Type B pancreatic cell (in vitro differentiated cells): Measurements from ENCODE around the gene C6orf62. TPM values are rescaled to one million over a fixed set of nuclear protein-coding genes. Genes with fewer than 3 reads are reported as not detected.
"Not testable (repeated sequence)": the region's sequence is repeated elsewhere in the genome, so short reads cannot be mapped to it uniquely, and the experiment has no call there.

Source experiments
- DNase-seq: peaks from one replicate; pipeline ENCODE4 v3.0.0; 2021; ENCODE audit warnings: mixed read lengths; ENCODE audit not compliant: unreplicated experiment; ENCODE audit errors: extremely low spot score
- H3K27ac Mint-ChIP-seq: 2 replicates; pipeline ENCODE4 v1.8.0; 2021; ENCODE audit warnings: mild to moderate bottlenecking, mixed read lengths
- H3K27me3 Mint-ChIP-seq: 2 replicates; pipeline ENCODE4 v1.8.0; 2021; ENCODE audit warnings: mixed read lengths
- H3K36me3 Mint-ChIP-seq: 2 replicates; pipeline ENCODE4 v1.8.0; 2021; ENCODE audit warnings: mixed read lengths
- H3K4me1 Mint-ChIP-seq: one replicate; pipeline ENCODE4 v1.8.0; 2021; ENCODE audit warnings: mixed read lengths; ENCODE audit not compliant: unreplicated experiment
- H3K4me3 Mint-ChIP-seq: 2 replicates; pipeline ENCODE4 v1.8.0; 2021; ENCODE audit warnings: mild to moderate bottlenecking, mixed read lengths
- H3K9me3 Mint-ChIP-seq: 2 replicates; pipeline ENCODE4 v1.8.0; 2021; ENCODE audit warnings: mixed read lengths
- total RNA-seq: library from RNA; stranded (reverse); gene quantifications from 2 replicates; pipeline ENCODE4 v1.2.1, GENCODE V29; 2021; ENCODE audit warnings: low replicate concordance
- TF ChIP-seq, protein P1 (sequence below): fragments of 200-600 bp; sonication (generic); conservative IDR thresholded peaks from 2 replicates; pipeline ENCODE4 v1.5.0; 2021; ENCODE audit warnings: antibody characterized with exemption, mild to moderate bottlenecking

Gene C6orf62
- total RNA-seq, 1 donor from 2014 or later: 77.5 TPM

DNA sequence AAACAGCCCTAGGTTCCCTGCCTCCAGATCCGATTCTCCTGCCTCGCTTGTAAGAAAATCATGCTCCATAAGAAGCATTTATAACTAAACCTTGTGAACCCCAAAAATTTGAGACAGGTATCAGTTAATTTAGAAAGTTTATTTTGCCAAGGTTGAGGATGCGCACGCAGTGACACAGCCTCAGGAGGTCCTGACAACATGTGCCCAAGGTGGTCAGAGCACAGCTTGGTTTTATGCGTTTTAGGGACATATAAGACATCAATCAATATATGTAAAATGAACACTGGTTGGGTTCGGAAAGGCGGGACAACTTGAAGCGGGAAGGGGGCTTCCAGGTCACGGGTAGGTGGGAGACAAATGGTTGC is 50.0 kb downstream of the C6orf62 start:
- no peak for DNase-seq
- H3K4me3 Mint-ChIP-seq: peak overlapping the region; percentile 32
- H3K4me1 Mint-ChIP-seq: peaks cover 17% of the 10 kb centered on the region
- peaks cover 15% of the 10 kb centered on the region for H3K9me3 Mint-ChIP-seq
- TF ChIP-seq, protein P1, sequence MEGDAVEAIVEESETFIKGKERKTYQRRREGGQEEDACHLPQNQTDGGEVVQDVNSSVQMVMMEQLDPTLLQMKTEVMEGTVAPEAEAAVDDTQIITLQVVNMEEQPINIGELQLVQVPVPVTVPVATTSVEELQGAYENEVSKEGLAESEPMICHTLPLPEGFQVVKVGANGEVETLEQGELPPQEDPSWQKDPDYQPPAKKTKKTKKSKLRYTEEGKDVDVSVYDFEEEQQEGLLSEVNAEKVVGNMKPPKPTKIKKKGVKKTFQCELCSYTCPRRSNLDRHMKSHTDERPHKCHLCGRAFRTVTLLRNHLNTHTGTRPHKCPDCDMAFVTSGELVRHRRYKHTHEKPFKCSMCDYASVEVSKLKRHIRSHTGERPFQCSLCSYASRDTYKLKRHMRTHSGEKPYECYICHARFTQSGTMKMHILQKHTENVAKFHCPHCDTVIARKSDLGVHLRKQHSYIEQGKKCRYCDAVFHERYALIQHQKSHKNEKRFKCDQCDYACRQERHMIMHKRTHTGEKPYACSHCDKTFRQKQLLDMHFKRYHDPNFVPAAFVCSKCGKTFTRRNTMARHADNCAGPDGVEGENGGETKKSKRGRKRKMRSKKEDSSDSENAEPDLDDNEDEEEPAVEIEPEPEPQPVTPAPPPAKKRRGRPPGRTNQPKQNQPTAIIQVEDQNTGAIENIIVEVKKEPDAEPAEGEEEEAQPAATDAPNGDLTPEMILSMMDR: no peak
- peaks cover 22% of the 10 kb centered on the region for H3K36me3 Mint-ChIP-seq
- H3K27me3 Mint-ChIP-seq: no peaks in the 10 kb centered on the region
- H3K27ac Mint-ChIP-seq: no peak overlapping the region

DNA sequence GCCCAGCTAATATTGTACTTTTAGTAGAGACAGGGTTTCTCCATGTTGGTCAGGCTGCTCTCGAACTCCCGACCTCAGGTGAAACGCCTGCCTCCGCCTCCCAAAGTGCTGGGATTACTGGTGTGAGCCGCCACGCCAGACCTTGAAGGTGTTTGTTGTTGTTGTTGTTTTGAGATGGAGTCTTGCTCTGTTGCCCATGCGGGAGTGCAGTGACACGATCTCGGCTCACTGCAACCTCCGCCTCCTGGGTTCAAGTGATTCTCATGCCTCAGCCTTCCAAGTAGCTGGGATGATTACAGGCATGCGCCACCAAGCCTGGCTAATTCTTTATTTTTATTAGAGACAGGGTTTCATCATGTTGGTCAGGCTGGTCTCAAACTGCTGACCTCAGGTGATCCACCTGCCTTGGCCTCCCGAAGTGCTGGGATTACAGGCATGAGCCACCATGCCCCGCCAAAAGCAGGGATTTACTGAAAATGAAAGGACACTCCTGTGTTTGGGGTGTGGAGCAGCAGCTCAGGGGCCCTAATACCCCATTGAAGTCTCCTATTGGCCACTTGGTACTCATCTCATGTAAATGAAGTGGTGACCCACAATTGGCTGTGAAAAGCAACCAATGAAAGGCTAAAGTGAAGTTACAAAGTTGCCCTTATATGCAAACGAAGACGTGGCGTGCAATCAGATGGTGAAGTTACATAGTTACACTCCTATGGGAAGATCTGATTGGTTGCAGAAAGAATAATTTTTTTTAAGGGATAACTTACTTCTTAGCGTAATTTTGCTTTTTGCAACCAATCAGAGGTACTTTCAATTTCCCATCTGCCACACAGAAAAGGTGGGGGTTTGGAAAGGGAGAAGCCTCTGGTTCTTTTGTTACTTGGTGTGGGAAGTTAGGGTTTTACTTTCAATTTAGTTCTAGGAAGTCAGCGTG is 50.6 kb downstream of the C6orf62 start:
- peaks cover 29% of the 10 kb centered on the region for H3K36me3 Mint-ChIP-seq
- H3K27ac Mint-ChIP-seq: not testable (repeated sequence)

DNA sequence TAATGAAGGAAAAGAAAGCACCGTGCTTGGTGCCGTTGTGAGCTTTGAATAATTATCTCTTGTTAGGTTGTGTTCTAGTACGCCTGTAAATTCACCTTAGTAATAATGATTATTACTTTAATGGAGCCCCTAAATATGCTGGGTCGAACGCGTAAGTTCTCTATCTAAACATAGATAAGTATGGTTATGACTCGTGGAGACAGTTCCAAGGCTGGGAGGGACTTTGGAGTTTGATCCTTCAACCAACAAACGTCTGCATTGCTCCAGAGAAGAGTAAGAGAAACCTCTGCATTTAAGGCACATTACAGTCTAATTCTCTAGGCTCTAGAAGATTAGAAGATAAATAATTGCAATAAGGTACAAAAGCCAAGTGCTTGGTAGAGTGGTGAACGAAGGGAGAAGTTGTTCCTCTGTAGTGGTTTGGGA is 51.6 kb downstream of the C6orf62 start:
- peaks cover 11% of the 10 kb centered on the region for H3K9me3 Mint-ChIP-seq
- H3K36me3 Mint-ChIP-seq: peaks cover 31% of the 10 kb centered on the region
- peak overlapping the region; percentile 97 for H3K27ac Mint-ChIP-seq
- DNase-seq: no peak
- peaks cover 22% of the 10 kb centered on the region for H3K4me1 Mint-ChIP-seq
- H3K4me3 Mint-ChIP-seq: peak overlapping the region; percentile 97
- no peaks in the 10 kb centered on the region for H3K27me3 Mint-ChIP-seq
- TF ChIP-seq, protein P1: no peak

More for the DNA sequence above, 50.6 kb downstream of the C6orf62 start:
- DNase-seq, H3K27me3 Mint-ChIP-seq: not testable (repeated sequence)
- Mint-ChIP-seq H3K4me3 (peak overlapping the region; percentile 97), H3K9me3 (peaks cover 15% of the 10 kb centered on the region), H3K4me1 (peaks cover 22% of the 10 kb centered on the region)

DNA sequence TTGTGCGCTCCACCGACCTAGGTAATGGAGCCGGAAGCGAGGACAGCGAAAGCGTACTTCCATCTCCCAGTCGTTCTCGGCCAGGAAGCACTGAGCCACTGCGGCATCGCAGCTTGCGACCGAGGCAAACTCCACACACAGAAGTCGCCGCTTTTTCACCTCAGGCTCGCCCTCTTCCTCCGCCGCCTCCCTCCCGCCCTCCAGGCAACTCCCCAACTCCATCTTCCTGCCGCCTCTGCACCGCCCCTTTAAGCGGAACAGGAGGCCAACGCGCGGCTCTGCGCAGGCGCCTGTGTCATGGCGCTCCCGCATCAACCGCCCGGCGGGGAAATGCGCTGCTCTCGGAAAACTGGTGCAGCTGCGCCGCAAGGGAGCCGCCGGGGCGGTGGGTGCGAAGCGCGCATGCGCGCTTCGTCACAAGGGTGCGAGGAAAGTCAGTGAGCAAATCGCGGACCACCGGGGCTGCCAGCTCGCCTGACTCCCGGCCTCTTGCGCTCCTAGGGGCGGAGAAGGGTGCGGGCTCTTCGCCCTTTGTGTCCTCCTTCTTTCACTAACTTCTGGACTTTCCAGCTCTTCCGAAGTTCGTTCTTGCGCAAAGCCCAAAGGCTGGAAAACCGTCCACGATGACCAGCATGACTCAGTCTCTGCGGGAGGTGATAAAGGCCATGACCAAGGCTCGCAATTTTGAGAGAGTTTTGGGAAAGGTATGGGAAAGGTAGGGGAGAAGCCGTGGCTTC is 52.1 kb downstream of the C6orf62 start, which contains the start of the genes ACOT13 and TDP2:
TSS of gene ACOT13 (plus strand) at position 437 of the 737 bp plus-strand sequence. CDS start at position 624, 187 bp downstream.
TSS of gene TDP2 (minus strand) at position 259 of the 737 bp plus-strand sequence. CDS start at position 222, 37 bp downstream.
- Mint-ChIP-seq H3K27me3 (no peaks in the 10 kb centered on the region), H3K27ac (peak within 1 kb of the TSS; percentile 97), H3K4me3 (peak within 1 kb of the TSS; percentile 97), H3K36me3 (peaks cover 33% of the 10 kb centered on the region), H3K9me3 (peaks cover 11% of the 10 kb centered on the region), H3K4me1 (peaks cover 24% of the 10 kb centered on the region)
- peak; percentile 96 for DNase-seq
- TF ChIP-seq, protein P1: peak; percentile 76

DNA sequence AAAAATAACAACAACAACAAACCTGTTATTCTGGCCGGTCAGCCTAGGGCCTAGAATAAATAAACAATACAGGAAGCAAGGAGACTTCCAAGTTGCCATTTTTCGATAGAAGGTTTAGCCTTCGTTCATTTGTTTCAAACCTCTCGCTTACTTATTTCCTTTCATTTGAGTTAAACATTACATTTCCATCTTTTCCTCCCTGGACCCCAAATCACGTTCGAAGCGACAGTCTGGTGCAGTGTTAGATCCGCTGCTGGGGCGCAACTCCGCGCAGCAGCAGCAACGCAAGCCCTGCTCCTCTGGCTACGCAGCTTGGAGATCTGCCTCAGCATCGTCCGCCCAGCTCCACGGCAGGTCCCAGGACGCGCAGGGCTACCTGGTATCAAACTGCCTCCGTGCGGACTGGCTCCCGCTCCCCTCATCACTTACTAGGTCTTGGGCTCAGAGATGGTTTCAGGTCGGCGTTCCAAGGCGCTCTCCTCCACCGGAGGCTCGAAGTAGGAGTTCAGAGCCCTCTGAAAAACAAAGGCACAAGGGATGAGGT is 52.8 kb downstream of the C6orf62 start:
- Mint-ChIP-seq H3K9me3 (peaks cover 11% of the 10 kb centered on the region), H3K4me1 (peaks cover 28% of the 10 kb centered on the region), H3K4me3 (peak overlapping the region; percentile 97), H3K27me3 (no peaks in the 10 kb centered on the region), H3K27ac (peak overlapping the region; percentile 97), H3K36me3 (peaks cover 39% of the 10 kb centered on the region)
- DNase-seq: no peak
- TF ChIP-seq, protein P1: no peak
